C4-2B (cell line): ENCODE data around the gene CNPY4.

Source experiments
- CTCF ChIP-seq: fragments of 450-650 bp; conservative IDR thresholded peaks from 2 replicates; pipeline ENCODE4 v1.5.1; 2017; ENCODE audit warnings: mild to moderate bottlenecking
- ZFX ChIP-seq: fragments of 450-650 bp; IDR thresholded peaks from 2 replicates; pipeline ENCODE4 v1.6.1; 2017

- no peak for TF ChIP-seq CTCF
- TF ChIP-seq ZFX, result no peak
Measured at GRCh38 chr7:100089458-100090196, 29.8 kb upstream of the CNPY4 start.
